ENCODE measurements around the gene STAG3. TPM values are rescaled to one million over a fixed set of nuclear protein-coding genes. Genes with fewer than 3 reads are reported as not detected.
A peak's percentile ranks its signal among the peaks of the same experiment; 100 is the strongest.
"Not testable (repeated sequence)": the region's sequence is repeated elsewhere in the genome, so short reads cannot be mapped to it uniquely, and the experiment has no call there.

STAG3 gene
- total and polyA plus RNA-seq, 10 of the 15 experiments (the other 5 are each of a cell fraction or from before 2014, with no cell fraction given) = 73.0 to 306 (median 120) TPM

DNA sequence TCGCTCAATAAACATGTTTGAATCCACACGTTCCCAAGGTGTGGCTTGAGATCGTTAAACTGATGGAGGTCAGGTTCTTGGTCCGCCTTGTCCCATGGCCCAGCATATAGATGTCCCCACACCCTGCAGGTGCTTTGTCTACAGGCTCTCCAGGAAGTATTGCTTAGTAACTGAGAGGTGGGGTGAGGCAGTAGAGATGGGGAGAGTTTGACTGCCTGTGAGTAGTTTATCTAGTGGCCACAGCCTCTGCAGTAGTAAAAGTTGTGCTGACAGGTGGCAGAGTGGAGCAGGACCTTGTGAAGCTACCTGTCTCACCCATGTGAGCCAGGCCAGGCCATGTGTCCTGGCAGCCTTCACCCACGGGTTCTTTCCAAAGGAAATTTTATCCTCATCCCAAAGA, 36.6 kb downstream of the STAG3 start:
- ChIA-PET CTCF (interaction anchor here (1.0 to 8.3 kb wide), 4 partner anchors 12 to 25 kb away, joined by 3 to 113 read pairs (median 32); no protein-coding TSS in a partner anchor), POLR2A (interaction anchor here (1.4 to 8.3 kb wide), 2 partner anchors 14 to 24 kb away, joined by 4 to 86 read pairs; no protein-coding TSS in a partner anchor), RAD21 (ENCODE audit: unreplicated experiment) (interaction anchor here (1.0 to 5.8 kb wide), 5 partner anchors 14 to 82 kb away, joined by 3 to 49 read pairs (median 5); no protein-coding TSS in a partner anchor), SMC1A (ENCODE audit: uncharacterized antibody, unreplicated experiment) (interaction anchor here (2.1 to 14.7 kb wide), 2 partner anchors 25 to 82 kb away, joined by 5 to 140 read pairs; no protein-coding TSS in a partner anchor)
- H3K9me3 ChIP-seq (replicated peaks; ENCODE audit: control insufficient read depth, insufficient read depth, low read length); H4K20me1 ChIP-seq (ENCODE audit: control insufficient read depth, insufficient read depth); FAIRE-seq; BruUV-seq (replicated peaks); H3K9ac ChIP-seq (ENCODE audit: control insufficient read depth, insufficient read depth, low read length); H3K4me3 ChIP-seq; H3K36me3 ChIP-seq (ENCODE audit: control insufficient read depth in 2 of 2, insufficient read depth in 2 of 2, low read length in 1 of 2); in situ Hi-C loops (cut with MboI); intact Hi-C loops (cut with micrococcal nuclease; ENCODE audit: unreplicated experiment); H3K27me3 ChIP-seq (replicated peaks in 1 of 2; ENCODE audit: control insufficient read depth in 2 of 2, insufficient read depth in 2 of 2, low read length in 1 of 2); DNase-seq (ENCODE audit: low read depth, low spot score); H2AFZ ChIP-seq (ENCODE audit: control insufficient read depth, low read depth, low read length); H3K4me2 ChIP-seq (ENCODE audit: control insufficient read depth, insufficient read depth): not testable (repeated sequence)
- H3K79me2 ChIP-seq (ENCODE audit: control insufficient read depth, insufficient read depth, low read length) = peaks cover 19% of the 10 kb centered on the region
- TF ChIP-seq, protein P1, sequence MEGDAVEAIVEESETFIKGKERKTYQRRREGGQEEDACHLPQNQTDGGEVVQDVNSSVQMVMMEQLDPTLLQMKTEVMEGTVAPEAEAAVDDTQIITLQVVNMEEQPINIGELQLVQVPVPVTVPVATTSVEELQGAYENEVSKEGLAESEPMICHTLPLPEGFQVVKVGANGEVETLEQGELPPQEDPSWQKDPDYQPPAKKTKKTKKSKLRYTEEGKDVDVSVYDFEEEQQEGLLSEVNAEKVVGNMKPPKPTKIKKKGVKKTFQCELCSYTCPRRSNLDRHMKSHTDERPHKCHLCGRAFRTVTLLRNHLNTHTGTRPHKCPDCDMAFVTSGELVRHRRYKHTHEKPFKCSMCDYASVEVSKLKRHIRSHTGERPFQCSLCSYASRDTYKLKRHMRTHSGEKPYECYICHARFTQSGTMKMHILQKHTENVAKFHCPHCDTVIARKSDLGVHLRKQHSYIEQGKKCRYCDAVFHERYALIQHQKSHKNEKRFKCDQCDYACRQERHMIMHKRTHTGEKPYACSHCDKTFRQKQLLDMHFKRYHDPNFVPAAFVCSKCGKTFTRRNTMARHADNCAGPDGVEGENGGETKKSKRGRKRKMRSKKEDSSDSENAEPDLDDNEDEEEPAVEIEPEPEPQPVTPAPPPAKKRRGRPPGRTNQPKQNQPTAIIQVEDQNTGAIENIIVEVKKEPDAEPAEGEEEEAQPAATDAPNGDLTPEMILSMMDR (IDR thresholded peaks at IDR 0.05 in 2 of 3, conservative IDR thresholded peaks at IDR 0.05 in 1 of 3; ENCODE audit: control insufficient read depth in 2 of 3, extremely low read depth in 1 of 3, insufficient read depth in 1 of 3, low read depth in 3 of 3, low read length in 3 of 3) = peak in 1 of 3 experiments; percentile 8; a peak in 1 of 6 replicates
- 0 out of 2 replicates have a peak, but pooled peaks have one; percentile 6 for TF ChIP-seq RAD21 (IDR thresholded peaks at IDR 0.05; ENCODE audit: insufficient read depth, low read depth, low read length)
- WGBS (ENCODE audit: insufficient coverage, insufficient replicate concordance, low lambda C conversion rate, missing lambda C conversion rate) = 61% methylated on average over 5 of the region's 5 CpGs
- H3K4me1 ChIP-seq (ENCODE audit: control insufficient read depth, insufficient read depth, low read length) = peaks cover 75% of the 10 kb centered on the region
- peak overlapping the region; percentile 37; the same call in 1 of the 2 replicates for H3K27ac ChIP-seq (ENCODE audit: control insufficient read depth, insufficient read depth)
- peak; percentile 14 for ATAC-seq

DNA sequence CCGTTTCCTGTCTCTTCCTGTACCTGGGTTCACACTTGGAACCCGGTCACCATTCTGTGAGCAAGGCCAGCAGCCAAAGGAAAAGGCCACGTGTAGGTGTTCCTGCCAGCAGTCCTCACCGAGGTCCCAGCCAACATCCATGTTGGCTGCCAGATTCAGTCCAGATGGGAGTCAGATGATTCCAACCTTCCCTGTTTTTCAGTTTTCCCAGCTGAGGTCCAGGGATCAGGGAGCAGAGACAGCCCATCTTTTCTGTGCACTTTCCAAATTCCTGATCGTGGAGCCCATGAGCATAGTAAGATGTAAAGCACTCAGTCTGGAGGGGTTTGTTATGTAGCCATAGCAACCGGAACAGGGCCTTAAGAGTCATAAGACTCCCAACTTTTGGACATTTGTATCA, 38.2 kb downstream of the STAG3 start:
- peaks cover 31% of the 10 kb centered on the region for H3K79me2 ChIP-seq (ENCODE audit: control insufficient read depth, insufficient read depth, low read length)
- no peak overlapping the region for H3K9ac ChIP-seq (ENCODE audit: control insufficient read depth, insufficient read depth, low read length)
- ChIA-PET SMC1A (ENCODE audit: uncharacterized antibody, unreplicated experiment) (interaction anchor here (0.9 to 14.7 kb wide), 7 partner anchors 8 to 115 kb away, joined by 3 to 140 read pairs (median 4); partner anchors contain the start of genes AP4M1, LAMTOR4 and MCM7), RAD21 (ENCODE audit: unreplicated experiment) (interaction anchor here (0.7 to 5.8 kb wide), 6 partner anchors 20 to 129 kb away, joined by 3 to 49 read pairs (median 7); no protein-coding TSS in a partner anchor), POLR2A (interaction anchor here (0.6 to 8.3 kb wide), 6 partner anchors 11 to 65 kb away, joined by 4 to 86 read pairs (median 8); no protein-coding TSS in a partner anchor), CTCF (interaction anchor here (1.2 to 8.3 kb wide), 9 partner anchors 7 to 89 kb away, joined by 3 to 113 read pairs (median 30); partner anchors contain the start of genes LAMTOR4 and MBLAC1)
- H3K9me3 ChIP-seq (replicated peaks; ENCODE audit: control insufficient read depth, insufficient read depth, low read length) = no peaks in the 10 kb centered on the region
- WGBS (ENCODE audit: insufficient coverage, insufficient replicate concordance, low lambda C conversion rate, missing lambda C conversion rate) = 81% methylated on average over 6 of the region's 6 CpGs
- H2AFZ ChIP-seq (ENCODE audit: control insufficient read depth, low read depth, low read length) = no peak overlapping the region
- no TSS peak for BruUV-seq (replicated peaks)
- in situ Hi-C loops (cut with MboI) = no loop called here
- ATAC-seq = no peak
- peak overlapping the region; percentile 60 for H3K4me2 ChIP-seq (ENCODE audit: control insufficient read depth, insufficient read depth)
- no peak overlapping the region for H3K4me3 ChIP-seq
- intact Hi-C loops (cut with micrococcal nuclease; ENCODE audit: unreplicated experiment) = loop anchor here (1.0 to 5.0 kb wide), 3 partner anchors 39 to 84 kb away; partner anchors contain the start of genes GPC2, LAMTOR4 and STAG3
- H3K27me3 ChIP-seq (replicated peaks in 1 of 2; ENCODE audit: control insufficient read depth in 2 of 2, insufficient read depth in 2 of 2, low read length in 1 of 2) = no peaks in the 10 kb centered on the region
- H3K4me1 ChIP-seq (ENCODE audit: control insufficient read depth, insufficient read depth, low read length) = peaks cover 64% of the 10 kb centered on the region
- H3K36me3 ChIP-seq (ENCODE audit: control insufficient read depth in 2 of 2, insufficient read depth in 2 of 2, low read length in 1 of 2) = no peaks in the 10 kb centered on the region; a peak in 2 of 4 replicates
- H3K27ac ChIP-seq (ENCODE audit: control insufficient read depth, insufficient read depth) = no peak overlapping the region
- FAIRE-seq = no peak
- no peaks in the 10 kb centered on the region for H4K20me1 ChIP-seq (ENCODE audit: control insufficient read depth, insufficient read depth)
- DNase-seq (ENCODE audit: low read depth, low spot score) = no peak
- TF ChIP-seq, protein P2, sequence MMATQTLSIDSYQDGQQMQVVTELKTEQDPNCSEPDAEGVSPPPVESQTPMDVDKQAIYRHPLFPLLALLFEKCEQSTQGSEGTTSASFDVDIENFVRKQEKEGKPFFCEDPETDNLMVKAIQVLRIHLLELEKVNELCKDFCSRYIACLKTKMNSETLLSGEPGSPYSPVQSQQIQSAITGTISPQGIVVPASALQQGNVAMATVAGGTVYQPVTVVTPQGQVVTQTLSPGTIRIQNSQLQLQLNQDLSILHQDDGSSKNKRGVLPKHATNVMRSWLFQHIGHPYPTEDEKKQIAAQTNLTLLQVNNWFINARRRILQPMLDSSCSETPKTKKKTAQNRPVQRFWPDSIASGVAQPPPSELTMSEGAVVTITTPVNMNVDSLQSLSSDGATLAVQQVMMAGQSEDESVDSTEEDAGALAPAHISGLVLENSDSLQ (IDR thresholded peaks at IDR 0.05) = no peak
- no peak for TF ChIP-seq CEBPB (IDR thresholded peaks at IDR 0.05; ENCODE audit: borderline replicate concordance in 1 of 2, low read depth in 2 of 2, low read length in 2 of 2)
- TF ChIP-seq BHLHE40 (IDR thresholded peaks at IDR 0.05; ENCODE audit: borderline replicate concordance in 1 of 2, low read depth in 2 of 2, low read length in 1 of 2) = no peak
- TF ChIP-seq, protein P3, sequence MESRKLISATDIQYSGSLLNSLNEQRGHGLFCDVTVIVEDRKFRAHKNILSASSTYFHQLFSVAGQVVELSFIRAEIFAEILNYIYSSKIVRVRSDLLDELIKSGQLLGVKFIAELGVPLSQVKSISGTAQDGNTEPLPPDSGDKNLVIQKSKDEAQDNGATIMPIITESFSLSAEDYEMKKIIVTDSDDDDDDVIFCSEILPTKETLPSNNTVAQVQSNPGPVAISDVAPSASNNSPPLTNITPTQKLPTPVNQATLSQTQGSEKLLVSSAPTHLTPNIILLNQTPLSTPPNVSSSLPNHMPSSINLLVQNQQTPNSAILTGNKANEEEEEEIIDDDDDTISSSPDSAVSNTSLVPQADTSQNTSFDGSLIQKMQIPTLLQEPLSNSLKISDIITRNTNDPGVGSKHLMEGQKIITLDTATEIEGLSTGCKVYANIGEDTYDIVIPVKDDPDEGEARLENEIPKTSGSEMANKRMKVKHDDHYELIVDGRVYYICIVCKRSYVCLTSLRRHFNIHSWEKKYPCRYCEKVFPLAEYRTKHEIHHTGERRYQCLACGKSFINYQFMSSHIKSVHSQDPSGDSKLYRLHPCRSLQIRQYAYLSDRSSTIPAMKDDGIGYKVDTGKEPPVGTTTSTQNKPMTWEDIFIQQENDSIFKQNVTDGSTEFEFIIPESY (IDR thresholded peaks at IDR 0.05) = no peak
- TF ChIP-seq BACH1 (IDR thresholded peaks at IDR 0.05; ENCODE audit: borderline replicate concordance) = no peak
- no peak for TF ChIP-seq MTA2 (IDR thresholded peaks at IDR 0.05; ENCODE audit: low read depth)
